GM12878 (cell line): ENCODE measurements around the gene CMAS. TPM values are rescaled to one million over a fixed set of nuclear protein-coding genes. Genes with fewer than 3 reads are reported as not detected.

Source experiments
- ATAC-seq: fragments of 200-7000 bp; cut with Tn5 transposase; 3 replicates; pipeline ENCODE4 v1.9.1; 2020; ENCODE audit warnings: mild to moderate bottlenecking, moderate library complexity
- BruUV-seq: library from RNA; stranded (reverse); fragments of 400-500 nt; replicated peaks from 2 replicates; lab custom pipeline; 2021; lab: Mats Ljungman, UMichigan
- CTCF ChIA-PET: fragments of 300-600 bp; sonication (Branson Sonifier 250); formaldehyde crosslinking; extraction: SDS; loops from one replicate; lab custom pipeline; 2021; ENCODE audit warnings: inconsistent platforms; lab: Yijun Ruan, JAX
- POLR2A ChIA-PET: fragments of 350-600 bp; formaldehyde crosslinking; extraction: SDS; loops from one replicate; lab custom pipeline; 2021; ENCODE audit warnings: inconsistent platforms; lab: Charles Lee
- RAD21 ChIA-PET: fragments of 300-600 bp; sonication (Branson Sonifier 250); formaldehyde crosslinking; loops from one replicate; lab custom pipeline; 2023; ENCODE audit warnings: antibody characterized with exemption; ENCODE audit not compliant: unreplicated experiment; lab: Charles Lee
- SMC1A ChIA-PET: fragments of 300-600 bp; sonication (Branson Sonifier 250); formaldehyde crosslinking; loops from one replicate; lab custom pipeline; 2023; ENCODE audit not compliant: unreplicated experiment, uncharacterized antibody; lab: Charles Lee
- DNase-seq: peaks from one replicate; pipeline ENCODE4 v3.0.0-alpha.2; 2011; ENCODE audit warnings: low read depth, low spot score
- FAIRE-seq: peaks from 3 replicates; lab custom pipeline; 2011; peaks lifted over from hg19 to GRCh38; lab: Jason Lieb, UNC
- H2AFZ ChIP-seq: 2 replicates; pipeline ENCODE4 v1.6.0; 2011; ENCODE audit warnings: low read depth, low read length, control low read depth; ENCODE audit not compliant: control insufficient read depth
- H3K27ac ChIP-seq: 2 replicates; pipeline ENCODE4 v1.5.1; 2011; ENCODE audit warnings: control low read depth; ENCODE audit not compliant: control insufficient read depth, insufficient read depth
- H3K27me3 ChIP-seq, 2 experiments: replicated peaks in 1 of 2; 2 replicates each; pipeline versions ENCODE4 v1.6.0 to v1.6.1; 2011; ENCODE audit warnings: low read length in 1 of 2; ENCODE audit not compliant: control insufficient read depth in 2 of 2, insufficient read depth in 2 of 2
- H3K36me3 ChIP-seq, 2 experiments: 2 replicates each; pipeline ENCODE4 v1.5.1; 2011; ENCODE audit warnings: low read length in 1 of 2; ENCODE audit not compliant: control insufficient read depth in 2 of 2, insufficient read depth in 2 of 2
- H3K4me1 ChIP-seq: 2 replicates; pipeline ENCODE4 v1.6.1; 2011; ENCODE audit warnings: mild to moderate bottlenecking, low read length, moderate library complexity, mixed read lengths; ENCODE audit not compliant: control insufficient read depth, insufficient read depth
- H3K4me2 ChIP-seq: 2 replicates; pipeline ENCODE4 v1.6.0; 2011; ENCODE audit warnings: control low read depth; ENCODE audit not compliant: control insufficient read depth, insufficient read depth
- H3K4me3 ChIP-seq: fragments of 200-600 bp; sonication (generic); 2 replicates; pipeline ENCODE4 v1.5.1; 2016
- H3K79me2 ChIP-seq: 2 replicates; pipeline ENCODE4 v1.6.0; 2011; ENCODE audit warnings: low read length; ENCODE audit not compliant: control insufficient read depth, insufficient read depth
- H3K9ac ChIP-seq: 2 replicates; pipeline ENCODE4 v1.8.0; 2011; ENCODE audit warnings: low read length, control low read depth, mixed read lengths; ENCODE audit not compliant: control insufficient read depth, insufficient read depth
- H3K9me3 ChIP-seq: replicated peaks from 3 replicates; pipeline ENCODE4 v1.5.1; 2011; ENCODE audit warnings: mild to moderate bottlenecking, low read length; ENCODE audit not compliant: control insufficient read depth, insufficient read depth
- H4K20me1 ChIP-seq: 2 replicates; pipeline ENCODE4 v1.6.0; 2011; ENCODE audit not compliant: control insufficient read depth, insufficient read depth
- GATAD2B ChIP-seq: fragments of 450-650 bp; conservative IDR thresholded peaks from 2 replicates; pipeline ENCODE4 v1.6.1; 2017; ENCODE audit warnings: low read depth, mild to moderate bottlenecking, moderate library complexity
- POLR2AphosphoS2 ChIP-seq: IDR thresholded peaks from 2 replicates; pipeline ENCODE4 v1.6.1; 2011; ENCODE audit warnings: low read depth, mild to moderate bottlenecking, low read length, improper control_type of control experiment, moderate library complexity
- RBBP5 ChIP-seq: fragments of 200-600 bp; sonication (generic); conservative IDR thresholded peaks from 2 replicates; pipeline ENCODE4 v1.6.1; 2016
- ZNF217 ChIP-seq: fragments of 450-650 bp; IDR thresholded peaks from 2 replicates; pipeline ENCODE4 v1.6.1; 2017; ENCODE audit warnings: antibody characterized with exemption, mild to moderate bottlenecking
- WGBS: methylation state at CpG from one replicate; pipeline ENCODE4 v1.1.6; 2016; ENCODE audit warnings: low lambda C conversion rate; ENCODE audit not compliant: insufficient replicate concordance, insufficient coverage; ENCODE audit errors: missing lambda C conversion rate; 5-methylcytosine and 5-hydroxymethylcytosine counted together
- in situ Hi-C: fragments of 300-500 bp; cut with MboI; formaldehyde crosslinking; loops from 9 replicates; pipeline ENCODE4 v1.14.3; 2018; ENCODE audit warnings: mixed read lengths
- intact Hi-C: fragments of 100-400 bp; cut with micrococcal nuclease; formaldehyde crosslinking; loops from one replicate; pipeline ENCODE4 v1.14.2; 2022; ENCODE audit not compliant: unreplicated experiment
- polyA plus RNA-seq, 11 experiments: library from polyadenylated mRNA; depleted of rRNA in 4 of 11; unstranded in 6 of 11; stranded (reverse) in 5 of 11; fragments of >200 nt; fragmentation: Nextera tagmentation in 4 of 11; fragmentation: Illumina TruSeq in 1 of 11; extraction: Ambion mirVana in 4 of 11; extraction: Trizol in 1 of 11; gene quantifications; 1 replicate in 1 of 11; 2 replicates in 10 of 11; pipeline versions ENCODE4 v1.2.1 to v1.2.3, GENCODE V29; 2011 to 2016; ENCODE audit warnings: inconsistent platforms in 2 of 11, missing spikeins in 2 of 11, low read depth in 1 of 11
- total RNA-seq, 4 experiments: library from RNA; depleted of rRNA in 3 of 4; stranded (reverse); fragments of >200 nt in 3 of 4; fragmentation: Illumina TruSeq in 1 of 4; extraction: Trizol in 1 of 4; gene quantifications; 2 replicates each; pipeline versions ENCODE4 v1.2.1 to v1.2.3, GENCODE V29; 2013 to 2021
- TF ChIP-seq, protein P1 (sequence below): IDR thresholded peaks from 2 replicates; pipeline ENCODE4 v1.6.1; 2012; ENCODE audit warnings: low read depth, low read length, improper control_type of control experiment

The CMAS gene
- total and polyA plus RNA-seq, 10 of the 15 experiments (the other 5 are each of a cell fraction or from before 2014, with no cell fraction given) = 12.9 to 73.2 (median 30.8) TPM

DNA sequence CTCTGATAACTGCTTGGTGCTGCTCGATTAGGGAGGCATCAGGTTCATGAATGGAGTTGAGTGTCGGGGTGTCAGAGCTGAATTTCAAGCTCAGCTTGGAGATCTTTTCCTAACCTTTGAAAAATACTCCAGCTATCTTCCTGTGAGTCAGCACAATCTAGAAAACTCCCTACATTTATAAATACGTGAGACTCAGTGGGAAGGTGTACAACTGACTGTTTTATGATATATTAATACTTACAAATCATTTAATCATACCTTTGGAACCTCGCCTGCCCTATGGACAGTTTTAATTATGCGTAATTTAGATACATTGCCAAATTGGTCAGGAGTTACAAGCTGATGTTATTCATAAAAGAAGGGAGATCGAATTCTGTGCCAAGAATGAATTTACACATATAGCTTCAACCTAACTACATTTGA is 961 bp downstream of the CMAS start:
- H3K4me3 ChIP-seq = peak overlapping the region; percentile 99
- RAD21 ChIA-PET = interaction anchor here (1.0 to 1.3 kb wide), 3 partner anchors 10 to 389 kb away, joined by 3 read pairs; no protein-coding TSS in a partner anchor
- SMC1A ChIA-PET = interaction anchor here (0.7 to 3.8 kb wide), 8 partner anchors 10 to 392 kb away, joined by 3 to 19 read pairs (median 6); no protein-coding TSS in a partner anchor
- FAIRE-seq = no peak
- peak overlapping the region; percentile 78; the same call in 1 of the 2 replicates for H3K27ac ChIP-seq
- POLR2A ChIA-PET = interaction anchor here (0.6 to 2.0 kb wide), 4 partner anchors 17 to 546 kb away, joined by 3 to 6 read pairs (median 4); partner anchors contain the start of genes GOLT1B, LDHB and RECQL
- peaks cover 12% of the 10 kb centered on the region for H3K79me2 ChIP-seq
- H3K36me3 ChIP-seq = no peaks in the 10 kb centered on the region
- in situ Hi-C loops = no loop called here
- TF ChIP-seq POLR2AphosphoS2 = no peak
- TF ChIP-seq ZNF217 = no peak
- TF ChIP-seq GATAD2B = no peak
- TF ChIP-seq, protein P1, sequence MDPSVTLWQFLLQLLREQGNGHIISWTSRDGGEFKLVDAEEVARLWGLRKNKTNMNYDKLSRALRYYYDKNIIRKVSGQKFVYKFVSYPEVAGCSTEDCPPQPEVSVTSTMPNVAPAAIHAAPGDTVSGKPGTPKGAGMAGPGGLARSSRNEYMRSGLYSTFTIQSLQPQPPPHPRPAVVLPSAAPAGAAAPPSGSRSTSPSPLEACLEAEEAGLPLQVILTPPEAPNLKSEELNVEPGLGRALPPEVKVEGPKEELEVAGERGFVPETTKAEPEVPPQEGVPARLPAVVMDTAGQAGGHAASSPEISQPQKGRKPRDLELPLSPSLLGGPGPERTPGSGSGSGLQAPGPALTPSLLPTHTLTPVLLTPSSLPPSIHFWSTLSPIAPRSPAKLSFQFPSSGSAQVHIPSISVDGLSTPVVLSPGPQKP = 0 out of 2 replicates have a peak, but pooled peaks have one; percentile 2
- no peak for TF ChIP-seq RBBP5
- TF ChIP-seq, all 136 proteins: peak for 1
- Histone ChIP-seq H3K9ac (peak overlapping the region; percentile 77), H3K27me3 (no peaks in the 10 kb centered on the region), H3K4me2 (peak overlapping the region; percentile 74), H2AFZ (peak overlapping the region; percentile 85), H3K4me1 (no peaks in the 10 kb centered on the region), H3K9me3 (no peaks in the 10 kb centered on the region), H4K20me1 (no peaks in the 10 kb centered on the region)
- intact Hi-C loops = no loop called here
- 11% methylated on average over 6 of the region's 6 CpGs for WGBS
- BruUV-seq = no TSS peak
- no peak for DNase-seq
- CTCF ChIA-PET = interaction anchor here (1.0 to 2.9 kb wide), 6 partner anchors 8 to 578 kb away, joined by 3 to 7 read pairs (median 4); partner anchors contain the start of gene ETNK1
- ATAC-seq = no peak
